Fibroblast of mammary gland (primary cell): Measurements from ENCODE around the gene TUFM.
A peak's percentile ranks its signal among the peaks of the same experiment; 100 is the strongest.

Source experiments
- DNase-seq: peaks from one replicate; pipeline ENCODE4 v3.0.0-alpha.2; 2010; ENCODE audit warnings: low read depth
- H3K4me3 ChIP-seq: 2 replicates; pipeline ENCODE4 v1.5.1; 2011; ENCODE audit warnings: low read depth, mild to moderate bottlenecking, low read length, moderate library complexity; ENCODE audit not compliant: control insufficient read depth
- CTCF ChIP-seq: conservative IDR thresholded peaks from 2 replicates; pipeline ENCODE4 v1.5.1; 2011; ENCODE audit warnings: low read depth, low read length, inconsistent platforms; ENCODE audit not compliant: control insufficient read depth, insufficient read depth

Gene TUFM

DNA sequence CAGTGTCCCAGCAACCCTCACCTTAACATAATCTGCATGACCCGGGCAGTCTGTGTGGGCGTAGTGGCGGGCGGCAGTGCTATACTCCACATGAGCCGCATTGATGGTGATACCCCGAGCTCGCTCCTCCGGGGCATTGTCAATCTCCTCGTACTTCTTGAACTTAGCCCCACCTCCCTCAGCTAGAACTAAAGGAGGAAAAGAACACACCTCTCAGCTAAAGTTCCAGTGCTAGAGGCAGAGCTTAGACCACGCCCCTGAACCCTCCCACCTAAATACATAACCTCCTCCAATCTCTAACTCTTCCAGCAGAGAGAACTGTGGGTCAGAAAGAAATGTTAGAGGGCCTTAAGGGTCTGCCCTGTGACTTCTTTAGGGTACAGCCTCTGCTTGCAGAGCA lies 855 bp downstream of the TUFM start:
- no peak for TF ChIP-seq CTCF
- H3K4me3 ChIP-seq: peak overlapping the region; percentile 97
- peak; percentile 45 for DNase-seq

DNA sequence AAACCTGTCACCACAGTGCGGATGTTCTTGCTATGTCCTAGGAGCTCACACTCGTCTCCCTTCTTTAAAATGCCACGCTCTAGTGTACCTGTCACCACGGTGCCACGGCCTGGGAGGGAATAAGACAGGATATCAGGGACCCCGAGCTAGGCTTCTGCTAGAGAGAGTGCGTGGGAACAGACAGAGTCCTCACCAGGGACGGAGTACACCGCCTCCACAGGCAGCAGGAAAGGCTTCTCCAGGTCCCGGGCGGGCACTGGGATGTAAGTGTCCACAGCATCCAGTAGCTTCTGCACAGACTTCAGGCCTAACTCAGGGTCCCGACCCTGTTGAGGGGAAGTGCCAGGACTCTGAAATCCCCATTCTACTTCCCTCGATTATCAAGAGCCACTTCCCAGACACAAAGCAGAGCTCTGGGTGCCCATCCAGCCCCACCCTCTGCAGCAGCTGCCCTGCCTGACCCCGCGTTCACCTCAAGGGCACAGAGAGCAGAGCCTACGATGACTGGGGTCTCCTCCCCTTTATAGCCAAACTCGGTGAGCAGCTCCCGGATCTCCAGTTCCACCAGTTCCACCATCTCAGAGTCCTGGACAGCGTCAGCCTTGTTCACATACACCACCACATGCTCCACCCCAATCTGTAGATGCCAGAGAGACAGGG lies 1.8 kb downstream of the TUFM start:
- H3K4me3 ChIP-seq: no peak overlapping the region
- no peak for TF ChIP-seq CTCF
- no peak for DNase-seq

DNA sequence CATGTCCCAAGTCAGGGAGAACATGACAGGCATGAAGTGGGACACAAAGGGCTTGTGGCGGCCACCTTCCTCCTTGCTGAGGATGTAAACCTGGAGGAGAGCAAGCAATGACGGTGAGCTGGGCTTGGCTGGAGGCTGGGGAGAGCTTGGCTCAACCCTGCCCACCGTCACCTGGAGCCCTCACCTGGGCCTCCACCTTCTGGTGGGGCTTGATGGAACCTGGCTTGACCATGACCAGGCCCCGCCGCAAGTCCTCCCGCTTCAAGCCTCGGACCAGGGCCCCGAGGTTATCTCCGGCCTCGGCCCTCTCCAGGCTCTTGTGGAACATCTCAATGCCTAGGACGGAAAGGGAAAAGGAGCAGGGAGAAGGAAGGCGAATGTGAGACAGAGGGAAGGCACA lies 2.4 kb downstream of the TUFM start:
- TF ChIP-seq CTCF: no peak
- no peak for DNase-seq
- H3K4me3 ChIP-seq: no peak overlapping the region

DNA sequence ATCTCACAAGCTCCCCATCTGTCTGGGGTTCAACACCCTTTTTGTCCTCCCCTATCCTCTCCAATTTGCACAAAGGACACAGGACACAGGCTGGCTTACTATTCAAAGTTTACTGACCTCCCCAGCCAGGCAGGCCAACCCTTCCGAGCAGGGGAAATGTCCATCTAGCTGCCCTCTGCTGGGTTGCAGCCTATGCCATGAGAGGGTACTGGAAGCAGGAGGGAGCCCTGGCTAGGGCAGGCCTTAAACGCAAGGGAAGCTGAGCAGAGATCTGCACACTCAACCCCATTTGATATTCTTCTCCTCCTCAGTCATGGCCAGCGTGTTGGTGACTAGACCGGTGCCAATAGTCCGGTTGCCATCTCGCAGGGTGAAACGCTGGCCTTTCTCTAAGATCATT lies 3.5 kb downstream of the TUFM start:
- no peak overlapping the region for H3K4me3 ChIP-seq
- no peak for TF ChIP-seq CTCF
- DNase-seq: no peak

DNA sequence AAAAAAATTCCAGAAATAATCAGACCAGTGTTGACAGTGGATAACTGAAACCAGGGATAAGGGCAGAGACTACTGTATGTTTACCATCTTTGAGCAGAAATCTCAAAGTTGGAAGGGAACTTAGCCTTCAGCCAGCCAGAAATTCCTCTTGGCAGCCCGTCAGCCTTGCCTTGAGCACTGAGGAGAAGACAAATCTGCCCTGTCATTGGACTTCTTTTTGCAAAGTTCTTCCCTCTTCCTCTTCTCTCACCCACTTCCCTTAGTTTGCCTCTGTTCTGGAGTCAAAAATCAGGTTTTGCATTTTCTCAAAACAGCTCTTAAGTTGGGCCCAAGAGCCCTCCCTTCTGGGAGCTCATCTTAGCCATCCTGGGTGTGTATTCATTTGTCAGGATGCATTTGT lies 6.2 kb downstream of the TUFM start:
- no peak overlapping the region for H3K4me3 ChIP-seq
- no peak for DNase-seq
- no peak for TF ChIP-seq CTCF

DNA sequence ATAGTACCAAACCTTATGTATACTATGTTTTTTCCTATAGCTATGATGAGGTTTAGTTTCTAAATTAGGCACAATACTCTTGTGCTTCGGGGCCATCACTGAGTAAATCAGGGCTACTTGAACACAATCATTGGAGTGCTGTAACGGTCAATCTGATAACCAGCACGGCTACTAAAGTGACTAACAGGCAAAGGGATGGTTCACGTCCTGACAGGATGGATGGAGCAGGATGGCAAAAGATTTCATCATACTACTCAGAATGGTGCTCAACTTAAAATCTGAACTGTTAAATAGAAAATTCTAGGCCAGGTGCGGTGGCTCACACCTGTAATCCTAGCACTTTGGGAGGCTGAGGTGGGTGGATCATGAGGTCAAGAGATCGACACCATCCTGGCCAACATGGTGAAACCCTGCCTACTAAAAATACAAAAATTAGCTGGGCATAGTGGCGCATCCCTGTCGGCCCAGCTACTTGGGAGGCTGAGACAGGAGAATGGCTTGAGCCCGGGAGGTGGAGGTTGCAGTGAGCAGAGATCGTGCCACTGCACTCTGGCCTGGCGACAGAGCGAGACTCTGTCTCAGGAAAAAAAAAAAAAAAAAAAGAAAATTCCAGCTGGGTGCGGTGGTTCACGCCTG lies 7.0 kb downstream of the TUFM start:
- no peak for DNase-seq
- no peak for TF ChIP-seq CTCF
- no peak overlapping the region for H3K4me3 ChIP-seq
